PFSK-1 (cell line): ENCODE measurements around the gene BAIAP3.

ENCODE experiments used
- FOXP2 ChIP-seq: optimal IDR thresholded peaks from 2 replicates; pipeline ENCODE3; 2011; ENCODE audit warnings: borderline replicate concordance, control low read depth, inconsistent platforms; ENCODE audit not compliant: insufficient read depth; ENCODE audit errors: extremely low read length, extremely low read depth
- POLR2AphosphoS5 ChIP-seq: IDR thresholded peaks from 2 replicates; pipeline ENCODE4 v1.6.1; 2012; ENCODE audit warnings: low read depth, mild to moderate bottlenecking, control low read depth, low read length, moderate library complexity
- SIN3A ChIP-seq: IDR thresholded peaks from 2 replicates; pipeline ENCODE4 v1.6.1; 2012; ENCODE audit warnings: mild to moderate bottlenecking, low read length, moderate library complexity, borderline replicate concordance; ENCODE audit not compliant: insufficient read depth
- TAF1 ChIP-seq: IDR thresholded peaks from 2 replicates; pipeline ENCODE4 v1.6.1; 2012; ENCODE audit warnings: low read length, control low read depth, borderline replicate concordance; ENCODE audit not compliant: insufficient read depth
- TF ChIP-seq, protein P1 (sequence below), 2 experiments: IDR thresholded peaks; 2 replicates each; pipeline versions ENCODE4 v1.6.1 to v1.8.0; 2011 to 2012; ENCODE audit warnings: low read depth in 2 of 2, low read length in 2 of 2, control low read depth in 1 of 2, inconsistent platforms in 1 of 2, mild to moderate bottlenecking in 1 of 2, moderate library complexity in 1 of 2; ENCODE audit not compliant: insufficient read depth in 1 of 2

The BAIAP3 gene

DNA sequence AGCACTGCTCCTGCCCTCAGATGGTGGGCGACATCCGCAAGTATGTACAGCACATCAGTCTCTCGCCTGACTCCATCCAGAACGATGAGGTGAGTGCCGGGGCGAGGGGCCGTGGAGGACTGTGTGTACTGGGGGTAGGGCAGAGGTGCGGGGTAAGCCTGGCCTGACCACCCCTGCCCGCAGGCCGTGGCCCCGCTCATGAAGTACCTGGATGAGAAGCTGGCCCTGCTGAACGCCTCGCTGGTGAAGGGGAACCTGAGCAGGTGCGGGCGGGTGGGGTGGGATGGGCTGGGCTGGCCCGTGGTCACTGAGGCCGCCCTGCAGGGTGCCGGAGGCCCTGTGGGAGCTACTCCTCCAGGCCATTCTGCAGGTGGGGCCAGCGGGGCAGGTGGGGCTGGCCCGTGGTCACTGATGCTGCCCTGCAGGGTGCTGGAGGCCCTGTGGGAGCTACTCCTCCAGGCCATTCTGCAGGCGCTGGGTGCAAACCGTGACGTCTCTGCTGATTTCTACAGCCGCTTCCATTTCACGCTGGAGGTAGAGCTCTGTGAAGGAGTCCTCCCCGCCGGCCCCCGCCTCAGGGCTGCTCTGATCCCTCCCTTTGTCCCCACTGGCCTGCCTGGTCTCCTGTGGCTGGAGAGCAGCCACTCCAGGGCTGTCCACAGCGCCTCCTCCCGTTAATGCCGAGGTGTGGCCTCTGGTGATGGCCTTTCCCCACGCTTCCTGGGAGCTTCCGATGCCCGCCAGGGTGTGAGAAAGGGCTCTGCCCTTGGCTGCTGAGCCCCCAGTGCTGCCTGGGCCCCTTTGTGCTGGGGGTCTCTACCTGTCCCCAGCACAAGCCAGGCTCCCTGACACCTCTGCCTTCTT lies 13.2 kb downstream of the BAIAP3 start:
- TF ChIP-seq SIN3A (no peak), FOXP2 (no peak), POLR2AphosphoS5 (no peak), TAF1 (no peak)
- TF ChIP-seq, protein P1, sequence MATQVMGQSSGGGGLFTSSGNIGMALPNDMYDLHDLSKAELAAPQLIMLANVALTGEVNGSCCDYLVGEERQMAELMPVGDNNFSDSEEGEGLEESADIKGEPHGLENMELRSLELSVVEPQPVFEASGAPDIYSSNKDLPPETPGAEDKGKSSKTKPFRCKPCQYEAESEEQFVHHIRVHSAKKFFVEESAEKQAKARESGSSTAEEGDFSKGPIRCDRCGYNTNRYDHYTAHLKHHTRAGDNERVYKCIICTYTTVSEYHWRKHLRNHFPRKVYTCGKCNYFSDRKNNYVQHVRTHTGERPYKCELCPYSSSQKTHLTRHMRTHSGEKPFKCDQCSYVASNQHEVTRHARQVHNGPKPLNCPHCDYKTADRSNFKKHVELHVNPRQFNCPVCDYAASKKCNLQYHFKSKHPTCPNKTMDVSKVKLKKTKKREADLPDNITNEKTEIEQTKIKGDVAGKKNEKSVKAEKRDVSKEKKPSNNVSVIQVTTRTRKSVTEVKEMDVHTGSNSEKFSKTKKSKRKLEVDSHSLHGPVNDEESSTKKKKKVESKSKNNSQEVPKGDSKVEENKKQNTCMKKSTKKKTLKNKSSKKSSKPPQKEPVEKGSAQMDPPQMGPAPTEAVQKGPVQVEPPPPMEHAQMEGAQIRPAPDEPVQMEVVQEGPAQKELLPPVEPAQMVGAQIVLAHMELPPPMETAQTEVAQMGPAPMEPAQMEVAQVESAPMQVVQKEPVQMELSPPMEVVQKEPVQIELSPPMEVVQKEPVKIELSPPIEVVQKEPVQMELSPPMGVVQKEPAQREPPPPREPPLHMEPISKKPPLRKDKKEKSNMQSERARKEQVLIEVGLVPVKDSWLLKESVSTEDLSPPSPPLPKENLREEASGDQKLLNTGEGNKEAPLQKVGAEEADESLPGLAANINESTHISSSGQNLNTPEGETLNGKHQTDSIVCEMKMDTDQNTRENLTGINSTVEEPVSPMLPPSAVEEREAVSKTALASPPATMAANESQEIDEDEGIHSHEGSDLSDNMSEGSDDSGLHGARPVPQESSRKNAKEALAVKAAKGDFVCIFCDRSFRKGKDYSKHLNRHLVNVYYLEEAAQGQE (IDR thresholded peaks at IDR 0.05; ENCODE audit: insufficient read depth in 1 of 2, low read depth in 2 of 2, low read length in 2 of 2): no peak

DNA sequence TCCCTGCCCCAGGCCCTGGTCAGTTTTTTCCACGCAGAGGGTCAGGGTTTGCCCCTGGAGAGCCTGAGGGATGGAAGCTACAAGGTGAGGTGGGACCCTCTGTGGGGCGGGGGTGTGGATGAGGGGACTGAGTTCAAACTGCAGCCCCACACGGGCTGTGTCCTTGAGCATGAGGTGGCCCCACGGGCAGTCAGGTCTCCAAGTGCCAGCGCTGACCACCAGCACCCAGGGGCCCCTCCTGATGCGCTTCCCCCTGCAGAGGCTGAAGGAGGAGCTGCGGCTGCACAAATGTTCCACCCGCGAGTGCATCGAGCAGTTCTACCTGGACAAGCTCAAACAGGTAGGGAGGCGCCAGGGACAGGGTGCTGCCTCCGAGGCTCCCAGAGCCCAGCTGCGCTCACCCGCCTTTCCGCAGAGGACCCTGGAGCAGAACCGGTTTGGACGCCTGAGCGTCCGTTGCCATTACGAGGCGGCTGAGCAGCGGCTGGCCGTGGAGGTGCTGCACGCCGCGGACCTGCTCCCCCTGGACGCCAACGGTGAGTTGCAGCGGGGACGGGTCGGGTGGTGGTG lies 13.9 kb downstream of the BAIAP3 start:
- TF ChIP-seq, protein P1 (IDR thresholded peaks at IDR 0.05; ENCODE audit: insufficient read depth in 1 of 2, low read depth in 2 of 2, low read length in 2 of 2): no peak
- TF ChIP-seq SIN3A (no peak), TAF1 (no peak), POLR2AphosphoS5 (no peak), FOXP2 (no peak)

DNA sequence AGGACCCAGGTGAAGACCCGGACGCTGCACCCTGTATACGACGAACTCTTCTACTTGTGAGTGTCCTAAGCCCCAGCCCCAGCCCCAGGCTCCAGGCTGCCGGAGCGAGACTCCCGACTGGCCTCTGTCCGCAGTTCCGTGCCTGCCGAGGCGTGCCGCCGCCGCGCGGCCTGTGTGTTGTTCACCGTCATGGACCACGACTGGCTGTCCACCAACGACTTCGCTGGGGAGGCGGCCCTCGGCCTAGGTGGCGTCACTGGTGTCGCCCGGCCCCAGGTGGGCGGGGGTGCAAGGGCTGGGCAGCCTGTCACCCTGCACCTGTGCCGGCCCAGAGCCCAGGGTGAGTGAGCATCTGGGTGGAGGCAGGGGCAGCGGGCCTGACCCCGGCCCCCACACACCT lies 14.5 kb downstream of the BAIAP3 start:
- TF ChIP-seq TAF1 (no peak), FOXP2 (no peak), SIN3A (no peak), POLR2AphosphoS5 (no peak)
- TF ChIP-seq, protein P1 (IDR thresholded peaks at IDR 0.05; ENCODE audit: insufficient read depth in 1 of 2, low read depth in 2 of 2, low read length in 2 of 2): no peak

DNA sequence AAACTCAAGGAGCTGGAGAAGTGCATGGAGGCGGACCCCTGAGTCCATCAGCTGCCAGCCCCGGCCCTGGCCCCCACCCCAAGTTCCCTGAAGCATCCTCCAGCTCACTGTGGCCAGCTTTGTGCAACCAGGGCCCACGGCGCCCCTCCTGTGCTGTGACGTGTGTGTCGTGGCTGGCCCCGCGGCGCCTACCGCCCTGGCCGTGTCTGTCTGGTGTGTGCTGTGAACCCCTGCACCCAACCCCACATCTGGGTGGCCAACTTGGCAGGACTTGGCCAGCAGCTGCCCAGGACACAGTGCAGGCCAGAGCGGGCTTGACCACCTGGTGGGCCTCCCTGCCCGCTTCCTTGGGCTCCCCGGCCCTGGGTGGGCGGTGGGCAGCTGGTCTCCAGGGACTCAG lies 15.0 kb downstream of the BAIAP3 start:
- no peak for TF ChIP-seq SIN3A
- TF ChIP-seq FOXP2: no peak
- TF ChIP-seq TAF1: no peak

DNA sequence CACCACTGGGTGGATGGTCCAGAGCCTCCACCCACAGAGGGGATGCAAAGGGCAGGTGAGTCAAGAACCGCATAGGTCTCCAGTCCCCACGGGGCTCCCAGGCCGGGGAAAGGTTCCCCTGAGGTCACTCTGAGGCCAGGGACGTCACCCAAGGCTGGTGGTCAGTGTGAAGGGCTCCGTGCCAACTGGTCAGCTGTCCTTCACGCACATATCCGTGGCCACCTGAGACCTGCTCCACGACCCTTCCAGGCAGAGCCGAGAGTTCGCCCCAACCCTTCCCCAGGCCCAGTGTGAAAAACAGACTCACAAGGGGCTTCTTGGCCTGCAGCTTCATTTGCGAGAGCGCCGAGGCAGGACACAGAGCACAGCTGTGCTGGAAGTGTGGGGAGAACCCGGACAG lies 15.5 kb downstream of the BAIAP3 start:
- TF ChIP-seq, protein P1 (IDR thresholded peaks at IDR 0.05; ENCODE audit: insufficient read depth in 1 of 2, low read depth in 2 of 2, low read length in 2 of 2): no peak
- TF ChIP-seq SIN3A: no peak
- no peak for TF ChIP-seq POLR2AphosphoS5
- TF ChIP-seq FOXP2: no peak
- TF ChIP-seq TAF1: no peak
